GM19438 (cell line): ENCODE measurements around the gene PLCZ1.
"Not testable (repeated sequence)": the region's sequence is repeated elsewhere in the genome, so short reads cannot be mapped to it uniquely, and the experiment has no call there.

Experiments used
- ATAC-seq: cut with Tn5 transposase; IDR thresholded peaks from one replicate; pipeline ENCODE4 v1.9.1; 2021; ENCODE audit warnings: low read depth; ENCODE audit not compliant: unreplicated experiment

Gene PLCZ1

DNA sequence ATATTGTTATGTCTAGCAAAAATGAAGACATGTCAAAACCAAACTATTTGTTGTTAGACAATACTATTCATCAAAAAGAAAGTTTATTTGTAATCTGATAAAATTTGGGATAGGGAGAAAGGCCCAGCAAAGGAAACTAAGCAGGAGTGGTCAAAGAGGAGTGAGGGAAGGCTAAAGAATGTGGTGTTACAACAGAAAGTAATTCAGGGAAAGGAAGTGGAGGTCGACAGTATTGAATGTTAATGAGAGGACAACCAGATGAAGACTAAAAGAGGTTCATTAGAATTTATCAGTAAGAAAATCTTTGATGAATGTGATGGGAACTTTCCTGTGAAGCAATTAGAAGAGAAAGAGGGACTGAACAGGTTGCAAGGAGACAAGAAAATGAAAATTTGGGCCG lies 33.9 kb downstream of the PLCZ1 start:
- no peak for ATAC-seq

DNA sequence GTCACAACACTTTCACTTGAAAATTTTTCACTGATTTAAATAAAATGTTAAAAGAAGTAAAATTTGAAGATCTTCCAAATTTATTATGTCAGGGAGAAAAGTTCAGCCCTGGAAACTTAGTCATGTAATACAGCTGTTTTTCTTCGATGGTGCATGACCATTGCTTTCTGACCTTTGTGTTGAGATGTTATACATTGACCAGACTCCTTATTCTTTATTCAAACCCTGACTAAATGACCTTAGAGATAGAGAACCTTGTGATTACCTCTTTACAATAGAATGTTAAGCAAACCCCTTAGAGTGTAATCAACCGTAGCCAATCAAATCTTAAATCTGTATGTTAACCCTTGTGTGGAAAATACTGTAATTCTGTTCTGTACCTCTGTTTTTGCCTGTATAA lies 34.5 kb downstream of the PLCZ1 start:
- no peak for ATAC-seq

DNA sequence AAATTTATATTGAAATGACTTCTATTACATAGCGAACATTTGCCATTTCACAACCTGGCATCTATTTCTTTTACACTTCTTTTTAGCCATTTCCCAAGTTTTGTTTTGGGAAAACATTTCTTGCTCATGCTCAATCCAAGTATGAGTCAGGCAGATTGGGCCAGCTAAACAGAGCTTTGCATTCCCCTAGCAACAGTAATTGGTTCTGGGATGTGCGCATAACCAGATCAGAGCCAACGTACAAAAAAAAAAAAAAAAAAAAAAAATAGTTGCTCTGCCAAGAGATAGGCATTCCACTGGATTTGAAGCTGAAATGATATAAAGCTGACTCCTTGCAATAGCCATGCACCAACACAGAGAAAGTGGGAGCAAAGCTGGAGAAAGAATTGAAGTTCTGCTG lies 37.5 kb downstream of the PLCZ1 start:
- ATAC-seq, result no peak

DNA sequence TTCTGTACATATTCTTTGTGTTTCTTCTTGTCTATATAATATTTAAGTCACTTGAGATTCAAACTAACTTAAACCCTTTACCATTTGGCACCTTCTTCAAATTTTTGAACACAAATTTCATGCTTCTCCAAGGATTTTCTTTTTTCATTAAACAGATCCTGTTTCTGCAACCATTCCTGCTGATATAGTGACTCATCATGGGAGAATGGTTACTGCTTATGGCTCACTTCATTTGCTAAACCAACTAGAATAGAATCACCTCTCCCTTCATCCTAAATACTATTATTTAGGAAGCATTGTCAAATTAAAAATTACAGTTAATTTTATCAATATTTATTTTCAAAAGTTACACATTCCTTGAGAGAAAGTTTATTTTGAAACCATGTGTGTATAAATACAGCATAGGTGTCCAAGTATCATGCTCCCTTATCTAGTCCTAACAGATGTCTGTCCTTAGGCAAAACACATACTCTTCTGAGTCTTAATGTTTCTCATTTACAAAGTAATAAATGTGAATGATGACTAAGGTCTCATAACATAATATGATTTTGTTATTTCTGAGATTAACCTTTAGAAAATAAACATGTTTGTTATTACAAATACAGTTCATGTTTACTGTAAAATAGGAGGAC lies 40.7 kb downstream of the PLCZ1 start:
- ATAC-seq, result no peak

DNA sequence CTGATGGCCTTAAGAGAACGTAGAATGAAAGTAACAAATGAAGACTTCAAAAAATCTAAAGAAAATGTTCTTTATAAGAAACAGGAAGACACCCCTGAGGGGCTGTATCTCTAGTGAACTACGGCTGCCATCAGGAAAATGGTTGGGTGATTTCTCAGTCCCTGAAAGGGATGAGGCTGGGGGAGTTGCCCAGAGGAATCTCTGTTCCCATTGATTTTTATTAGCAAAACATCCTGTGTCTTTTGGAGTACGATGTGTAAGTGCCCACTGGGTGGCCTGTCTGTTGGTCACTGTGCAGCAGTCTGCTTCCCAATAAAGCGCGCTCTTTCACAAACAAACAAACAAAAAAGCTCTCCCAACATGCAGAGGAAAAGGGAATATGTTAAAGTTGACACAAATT lies 43.8 kb downstream of the PLCZ1 start:
- not testable (repeated sequence) for ATAC-seq

- ATAC-seq, result no peak
These were observed 47.2 kb downstream of the PLCZ1 start for GRCh38 chr12:18690653-18691052.

DNA sequence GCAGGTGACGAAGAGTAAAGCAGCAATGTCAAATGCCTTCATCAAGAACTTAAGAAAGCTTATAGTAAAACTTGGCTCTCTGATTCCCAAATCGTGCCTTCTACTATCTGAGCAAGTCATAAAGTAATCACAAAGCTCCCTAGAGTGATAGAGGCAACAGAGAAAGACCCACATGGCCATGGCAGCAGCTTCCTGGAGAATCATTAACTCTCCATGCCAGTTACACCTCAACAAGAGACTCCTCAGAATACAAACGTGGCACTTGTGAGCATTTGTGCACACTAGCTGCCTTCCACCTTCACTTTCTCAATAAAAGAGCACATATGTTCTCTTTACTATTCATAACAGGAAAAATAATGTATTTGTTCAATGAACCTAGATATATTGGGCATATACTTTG lies 48.0 kb downstream of the PLCZ1 start:
- ATAC-seq, result no peak

DNA sequence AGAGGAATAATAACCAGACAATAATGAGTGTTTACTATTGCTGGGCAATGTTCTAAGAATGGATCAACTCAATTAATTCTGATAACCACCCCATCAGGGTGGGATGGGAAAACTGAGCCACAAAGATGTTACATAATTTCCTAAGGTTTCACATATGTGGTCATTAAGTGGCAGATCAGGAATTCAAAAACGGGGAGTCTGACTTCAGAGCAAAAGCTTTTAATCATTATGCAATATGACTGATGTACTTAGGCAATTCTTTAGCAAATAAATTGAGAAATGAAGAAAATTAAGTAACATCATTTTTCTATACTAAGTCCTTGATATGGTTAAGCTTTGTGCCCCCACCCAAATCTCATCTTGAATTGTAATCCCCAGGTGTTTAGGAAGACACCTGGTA lies 53.4 kb downstream of the PLCZ1 start:
- ATAC-seq, result no peak

DNA sequence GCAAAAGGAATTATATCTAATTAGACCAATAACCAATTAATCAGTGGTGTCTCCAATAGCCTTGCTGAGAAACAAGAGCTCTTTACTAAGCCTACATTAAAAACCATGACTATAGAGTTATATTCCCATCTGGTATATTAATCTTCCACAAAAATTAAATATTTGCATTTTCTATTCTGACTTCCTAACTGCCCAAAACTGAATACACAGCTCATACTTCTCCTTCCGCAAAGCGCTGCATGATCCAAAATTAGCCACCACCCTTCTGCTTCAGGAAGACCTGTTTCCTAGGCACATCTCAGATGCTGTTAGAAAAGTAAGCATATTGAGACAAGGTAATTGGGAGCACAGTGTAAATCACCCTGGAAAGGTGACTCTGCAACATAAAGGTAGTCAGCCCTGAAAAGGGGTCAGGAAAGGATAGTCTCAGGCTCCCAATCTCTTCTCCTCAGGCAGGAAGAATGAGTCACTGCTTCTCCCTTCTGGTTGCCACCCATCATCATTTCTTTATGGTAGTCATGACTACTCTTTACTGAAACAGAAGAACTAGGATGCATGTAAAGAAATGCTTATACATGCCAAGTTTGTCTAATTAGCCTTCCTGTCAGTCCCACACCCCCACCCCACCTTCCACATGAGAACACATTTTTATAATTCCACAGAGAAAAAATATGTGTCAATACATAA lies 54.3 kb downstream of the PLCZ1 start:
- ATAC-seq, result no peak

DNA sequence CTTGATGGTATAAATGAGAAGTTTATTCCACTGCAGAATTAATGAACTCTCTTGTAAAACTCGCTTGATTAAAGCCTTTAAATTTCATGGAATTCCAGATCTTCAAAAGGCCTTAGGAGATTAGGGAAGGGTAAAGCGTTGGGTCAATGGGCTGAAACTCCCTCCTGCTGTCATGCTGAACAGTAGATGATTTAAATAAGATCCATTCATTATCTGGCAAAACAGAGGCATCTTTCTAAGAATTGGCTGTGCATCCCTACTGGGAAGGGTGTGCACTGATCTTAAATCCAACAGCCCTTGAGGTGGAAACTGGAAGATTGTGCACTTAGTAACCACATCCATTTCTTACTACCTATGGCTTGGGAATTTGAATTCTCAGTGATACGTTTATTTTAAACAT lies 56.0 kb downstream of the PLCZ1 start:
- ATAC-seq, result no peak

- ATAC-seq, result no peak
These were observed 60.7 kb downstream of the PLCZ1 start for GRCh38 chr12:18676996-18677588.

DNA sequence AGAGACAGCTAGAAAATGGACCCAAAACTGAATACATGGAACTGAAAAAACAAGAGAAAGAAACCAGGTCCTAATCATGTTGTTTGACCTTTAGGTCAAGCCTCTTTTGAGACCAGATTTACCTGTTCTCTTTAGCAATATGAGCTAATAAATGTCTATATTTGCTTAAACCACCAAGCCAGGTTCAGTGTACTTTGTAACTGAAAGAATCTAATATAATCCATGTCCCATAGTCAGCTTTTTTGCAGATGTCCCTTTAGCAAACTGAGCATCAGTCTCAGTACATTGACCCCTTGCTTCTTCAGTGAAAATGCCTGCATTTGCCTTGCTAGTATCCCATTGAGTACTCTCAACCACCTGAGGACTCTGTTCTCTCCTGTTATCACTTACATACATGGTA lies 61.7 kb downstream of the PLCZ1 start:
- no peak for ATAC-seq

DNA sequence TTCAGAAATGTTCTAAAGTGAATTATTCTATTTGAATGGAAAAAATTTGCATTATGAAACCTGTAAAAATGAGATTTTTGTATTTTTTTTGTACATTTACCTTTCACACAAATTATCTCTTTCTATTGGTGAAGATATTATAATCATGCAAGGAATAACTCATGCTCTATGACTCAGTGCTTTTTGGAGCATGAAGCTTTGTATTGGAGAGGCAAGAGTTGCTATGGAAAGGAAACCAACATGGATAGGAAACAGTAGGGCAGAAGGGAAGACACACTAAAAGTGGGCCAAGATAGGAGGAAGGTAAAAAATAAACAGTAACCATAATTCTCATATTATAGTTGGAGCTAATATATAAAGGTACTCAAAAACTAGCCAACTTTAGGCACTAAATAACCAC lies 79.0 kb downstream of the PLCZ1 start:
- no peak for ATAC-seq

- no peak for ATAC-seq
These were observed 79.6 kb downstream of the PLCZ1 start for GRCh38 chr12:18658179-18658578.

DNA sequence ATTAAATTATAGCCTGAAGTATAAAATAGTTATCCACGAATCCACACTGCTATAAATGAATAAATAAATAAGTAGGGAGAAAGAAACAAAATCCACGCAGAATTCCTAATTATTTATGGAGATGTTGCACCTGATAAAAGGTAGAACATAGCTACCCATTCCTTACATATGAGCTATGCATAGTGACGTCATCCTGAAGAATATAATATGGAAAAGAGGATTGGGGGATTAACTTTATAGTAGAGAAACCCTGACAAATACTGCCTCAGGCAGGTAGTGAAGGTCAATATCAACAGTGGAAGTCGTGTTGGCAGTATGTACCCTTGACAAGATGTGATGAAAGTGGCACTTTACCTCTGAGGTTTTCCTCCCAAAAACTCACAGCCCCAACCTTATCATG lies 82.5 kb downstream of the PLCZ1 start:
- no peak for ATAC-seq

GRCh38 chr12:18653465-18653864 lies 84.3 kb downstream of the PLCZ1 start:
- ATAC-seq, result no peak

GRCh38 chr12:18652596-18652995 lies 85.2 kb downstream of the PLCZ1 start:
- no peak for ATAC-seq

DNA sequence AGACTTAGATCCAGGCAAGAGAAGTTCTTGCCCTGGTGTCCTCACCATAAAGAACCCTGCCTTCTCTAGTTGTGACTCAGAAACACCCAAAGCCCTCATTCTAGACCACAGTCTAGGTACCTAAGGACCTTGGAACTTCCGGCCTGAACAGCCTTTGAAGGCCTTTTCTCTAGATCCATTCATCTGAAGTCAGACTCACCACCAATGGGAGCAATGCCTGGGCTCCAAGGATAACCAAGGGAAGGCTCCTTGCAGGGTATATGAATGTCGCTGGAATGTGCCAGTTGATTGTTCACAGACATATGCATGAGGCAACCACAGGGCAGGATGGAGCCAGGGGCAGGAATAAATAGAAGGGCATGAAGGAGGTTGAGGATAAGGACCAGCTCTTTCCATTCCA lies 86.3 kb downstream of the PLCZ1 start:
- ATAC-seq, result no peak

DNA sequence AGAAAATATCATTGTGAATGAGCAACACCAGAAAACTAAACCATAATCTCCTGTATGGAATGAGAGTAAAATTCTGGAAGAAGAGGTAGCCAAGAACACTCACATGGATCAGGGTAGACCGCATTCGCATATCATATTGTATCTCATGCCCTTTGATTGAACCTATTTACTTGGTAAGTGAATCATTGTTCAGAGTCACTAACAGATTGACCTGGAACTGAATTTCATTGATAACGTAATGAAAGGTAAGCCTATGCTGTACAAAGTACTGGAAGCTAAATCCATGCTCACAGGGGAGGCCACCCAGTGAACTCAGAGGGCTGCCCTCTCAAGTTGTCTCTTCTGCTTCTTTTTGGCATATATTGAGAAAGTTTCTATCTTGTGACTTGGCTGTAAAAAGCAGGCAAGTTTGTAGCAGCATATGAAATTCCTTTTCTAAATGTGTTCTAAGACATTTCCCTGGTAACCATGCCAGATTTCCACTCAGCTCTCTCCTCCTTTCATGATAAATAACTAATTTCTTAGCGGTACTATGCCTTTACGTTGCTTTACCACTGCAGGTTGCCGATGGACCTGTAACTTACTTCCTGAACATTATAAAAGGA lies 91.4 kb downstream of the PLCZ1 start:
- ATAC-seq, result no peak

GRCh38 chr12:18644564-18644963 lies 93.2 kb downstream of the PLCZ1 start:
- ATAC-seq, result no peak

DNA sequence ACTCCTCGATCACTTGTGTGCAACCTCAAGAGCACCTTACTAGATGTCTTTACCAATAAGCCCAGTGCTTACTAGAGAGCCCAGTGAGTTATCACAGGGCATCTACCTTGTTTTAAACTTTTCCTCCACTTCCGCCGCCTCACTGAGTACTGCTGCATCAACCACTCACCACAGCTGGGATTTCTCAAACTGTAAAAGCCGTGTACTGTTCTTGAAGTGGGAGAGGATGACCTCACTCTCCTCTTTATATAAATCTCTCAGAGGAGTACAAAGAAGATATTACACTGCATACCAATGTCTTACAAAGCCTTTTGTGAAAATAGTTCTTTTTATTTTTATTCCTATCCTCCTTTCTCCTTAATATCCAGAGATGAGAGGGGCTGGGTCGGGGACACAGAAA lies 94.1 kb downstream of the PLCZ1 start:
- no peak for ATAC-seq
